ENCODE data around the gene NOTCH1.
A peak's percentile ranks its signal among the peaks of the same experiment; 100 is the strongest.
"Not testable (repeated sequence)": the region's sequence is repeated elsewhere in the genome, so short reads cannot be mapped to it uniquely, and the experiment has no call there.

NOTCH1 gene

DNA sequence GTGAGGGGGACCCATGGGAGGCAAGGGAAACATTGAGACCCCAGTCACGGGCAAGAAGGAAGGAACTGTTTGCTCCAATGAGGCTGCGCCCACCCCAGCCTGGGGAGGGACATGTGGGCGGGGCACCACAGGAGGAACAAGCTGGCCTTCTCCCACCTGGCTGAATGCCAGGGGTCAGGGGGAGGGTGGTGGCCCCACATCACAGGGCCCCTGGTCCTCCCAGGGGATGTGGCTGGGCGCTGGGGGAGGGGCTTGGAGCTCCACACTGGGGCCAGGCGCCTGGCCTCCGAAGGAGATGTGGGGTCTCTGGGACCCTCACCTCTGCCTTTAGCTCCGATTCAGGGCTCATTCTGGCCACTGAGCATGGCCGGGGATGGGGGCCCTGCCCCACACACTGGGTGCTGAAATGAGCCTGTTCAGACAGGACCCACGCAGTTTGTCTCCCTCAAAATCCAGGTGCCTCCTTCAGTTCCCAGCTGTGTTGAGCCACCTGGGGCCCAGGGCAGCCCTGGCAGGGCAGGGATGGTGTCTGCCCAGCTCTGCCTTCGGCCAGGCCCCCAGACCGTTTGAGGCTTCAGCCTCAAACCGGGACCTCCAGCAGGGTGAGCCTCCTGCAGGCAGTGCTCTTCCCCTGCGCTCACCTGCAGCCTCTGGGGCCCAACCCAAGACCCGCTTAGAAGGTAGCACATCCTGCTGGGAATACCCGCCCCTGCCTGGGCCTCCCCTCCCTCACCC, 33.2 kb upstream of the NOTCH1 start:
- DNase-seq = no peak

DNA sequence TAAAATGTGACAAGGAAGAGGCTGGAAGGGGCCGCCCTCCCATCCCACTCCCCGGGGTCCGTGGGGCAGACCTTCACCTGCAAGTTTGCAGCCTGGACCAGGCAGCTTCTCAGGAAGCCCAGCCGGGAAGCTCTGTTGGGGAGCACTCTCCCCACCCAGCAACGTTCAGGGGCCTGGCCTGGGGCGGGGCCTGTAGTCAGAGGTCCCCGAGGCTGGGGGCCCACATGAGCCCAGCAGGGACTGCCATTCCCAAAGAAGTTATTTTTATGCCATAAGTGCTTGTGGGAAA, 32.7 kb upstream of the NOTCH1 start:
- DNase-seq = no peak

DNA sequence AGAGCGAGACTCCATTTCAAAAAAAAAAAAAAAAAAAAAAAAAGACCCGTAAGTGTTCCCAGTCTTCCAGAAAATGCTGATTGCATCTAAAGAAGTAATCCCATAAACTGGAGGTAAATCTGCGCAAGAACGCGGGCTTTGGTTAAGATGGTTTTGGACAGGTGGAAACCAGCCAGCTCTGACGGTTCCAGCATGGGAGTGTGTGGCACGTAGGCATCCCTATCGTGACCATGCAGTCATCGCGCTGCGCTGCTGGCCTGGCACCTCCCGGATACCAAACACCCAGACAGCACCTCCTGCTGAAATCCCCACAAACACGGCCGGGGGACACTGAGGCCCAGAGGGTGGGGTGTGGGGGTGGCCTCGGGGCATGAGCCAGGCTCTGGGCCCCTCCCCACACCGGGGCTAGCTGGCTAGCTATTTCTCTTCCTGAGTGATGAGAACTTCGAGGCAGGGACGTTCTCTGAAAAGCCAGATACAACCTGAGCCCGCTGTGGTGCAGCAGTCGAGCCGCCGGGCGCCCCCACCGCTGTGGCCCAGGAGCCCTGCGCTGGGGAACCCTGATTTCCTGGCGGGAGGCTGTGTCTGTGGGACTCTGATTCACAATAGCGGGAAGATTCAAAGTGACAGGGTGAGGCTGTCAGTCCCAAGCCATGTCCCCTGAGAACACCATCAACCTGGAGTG, 32.2 kb upstream of the NOTCH1 start:
- DNase-seq = no peak

DNA sequence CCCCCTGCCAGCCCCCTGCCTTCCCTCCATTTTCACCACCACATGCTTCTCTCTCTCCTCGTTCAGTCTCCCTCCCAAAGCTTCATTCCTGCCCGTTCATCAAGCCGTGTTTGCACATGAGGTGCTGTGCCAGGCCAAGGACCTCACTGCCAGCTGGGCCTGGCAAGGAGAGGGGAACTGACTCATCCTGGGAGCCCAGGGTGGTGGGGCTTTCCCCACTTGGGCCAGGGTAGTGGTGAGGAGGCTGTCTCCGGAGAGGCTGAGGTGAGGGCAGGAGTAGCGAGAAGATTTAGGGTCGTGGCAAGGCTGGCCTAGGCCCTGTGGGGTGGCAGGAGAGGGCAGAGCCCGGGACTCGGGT, 30.4 kb upstream of the NOTCH1 start:
- DNase-seq = peak; percentile 34

DNA sequence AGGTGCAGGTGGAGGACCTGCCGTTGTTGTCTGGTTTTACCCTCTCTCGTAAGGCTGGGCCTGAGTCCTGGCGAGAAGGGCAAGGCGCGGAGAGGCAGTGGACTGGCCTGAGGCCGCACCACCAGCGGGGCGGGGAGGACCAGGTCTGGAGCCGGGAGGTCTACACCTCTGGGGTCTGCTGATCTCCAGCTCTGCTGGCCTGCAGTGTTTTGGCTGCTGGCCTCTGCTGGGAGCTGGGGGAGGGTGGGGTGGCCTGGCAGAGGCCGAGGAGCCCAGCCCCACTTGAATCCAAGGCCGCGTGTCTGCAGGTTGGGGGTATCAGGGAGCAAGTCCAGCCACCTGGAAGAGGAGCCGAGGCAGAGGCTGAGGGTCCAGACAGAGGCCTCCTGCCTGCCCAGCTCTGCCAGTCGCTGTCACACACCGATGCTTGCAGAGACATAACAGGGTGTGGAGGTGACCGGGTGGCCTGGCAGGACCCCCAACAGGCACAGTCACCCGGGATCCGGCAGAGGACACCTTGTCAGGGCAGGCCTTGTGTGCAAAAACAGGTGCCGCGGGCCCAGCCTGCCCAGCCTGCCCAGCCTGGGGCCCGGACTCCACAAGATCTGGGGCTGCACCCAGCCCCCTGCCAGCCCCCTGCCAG, 29.9 kb upstream of the NOTCH1 start:
- DNase-seq = no peak

DNA sequence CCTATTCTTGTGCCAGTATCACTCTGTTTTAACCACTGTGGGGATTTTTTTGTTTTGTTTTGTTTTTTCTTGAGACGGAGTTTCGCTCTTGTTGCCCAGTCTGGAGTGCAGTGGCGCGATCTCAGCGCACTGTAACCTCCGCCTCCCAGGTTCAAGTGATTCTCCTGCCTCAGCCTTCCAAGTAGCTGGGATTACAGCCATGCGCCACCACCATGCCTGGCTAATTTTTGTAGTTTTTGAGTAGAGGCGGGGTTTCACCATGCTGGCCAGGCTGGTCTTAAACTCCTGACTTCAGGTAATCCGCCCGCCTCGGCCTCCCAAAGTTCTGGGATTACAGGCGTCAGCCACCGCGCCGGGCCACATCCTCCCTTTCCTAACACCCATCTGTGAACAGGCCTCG, 28.8 kb upstream of the NOTCH1 start:
- DNase-seq = not testable (repeated sequence)

DNA sequence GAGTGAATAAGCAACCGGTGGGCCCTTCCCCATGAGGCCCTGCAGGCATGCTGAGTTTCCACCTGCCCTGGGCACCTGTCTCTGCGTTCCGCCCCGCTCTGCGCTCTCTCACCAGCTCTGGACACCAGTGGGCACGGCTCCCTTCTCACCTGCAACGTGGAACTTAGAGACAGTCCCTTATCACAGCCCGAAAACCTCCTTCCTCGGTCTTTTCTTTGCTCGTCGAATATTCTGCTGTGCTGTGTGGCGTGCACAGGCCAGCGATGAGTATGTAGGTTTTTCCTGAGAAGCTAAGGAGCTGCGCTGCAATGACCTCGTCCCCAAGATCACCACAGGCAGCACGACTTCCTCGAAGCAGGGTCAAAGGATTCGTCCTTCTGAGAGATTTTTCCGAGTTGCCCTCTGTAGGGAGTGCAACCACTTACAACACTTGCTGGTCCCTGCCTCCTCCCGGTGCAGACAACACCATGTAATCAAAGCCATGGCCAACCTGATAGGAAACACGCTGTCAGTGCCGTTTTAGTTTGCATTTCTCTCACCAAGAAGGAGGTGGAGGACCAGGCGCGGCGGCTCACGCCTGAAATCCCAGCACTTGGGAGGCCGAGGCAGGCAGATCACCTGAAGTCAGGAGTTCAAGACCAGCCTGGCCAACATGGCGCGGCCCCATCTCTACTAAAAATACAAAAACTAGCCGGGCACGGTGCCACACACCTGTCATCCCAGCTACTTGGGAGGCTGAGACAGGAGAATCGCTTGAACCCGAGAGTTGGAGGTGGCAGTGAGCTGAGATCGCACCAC, 27.2 kb upstream of the NOTCH1 start:
- no peak for DNase-seq

DNA sequence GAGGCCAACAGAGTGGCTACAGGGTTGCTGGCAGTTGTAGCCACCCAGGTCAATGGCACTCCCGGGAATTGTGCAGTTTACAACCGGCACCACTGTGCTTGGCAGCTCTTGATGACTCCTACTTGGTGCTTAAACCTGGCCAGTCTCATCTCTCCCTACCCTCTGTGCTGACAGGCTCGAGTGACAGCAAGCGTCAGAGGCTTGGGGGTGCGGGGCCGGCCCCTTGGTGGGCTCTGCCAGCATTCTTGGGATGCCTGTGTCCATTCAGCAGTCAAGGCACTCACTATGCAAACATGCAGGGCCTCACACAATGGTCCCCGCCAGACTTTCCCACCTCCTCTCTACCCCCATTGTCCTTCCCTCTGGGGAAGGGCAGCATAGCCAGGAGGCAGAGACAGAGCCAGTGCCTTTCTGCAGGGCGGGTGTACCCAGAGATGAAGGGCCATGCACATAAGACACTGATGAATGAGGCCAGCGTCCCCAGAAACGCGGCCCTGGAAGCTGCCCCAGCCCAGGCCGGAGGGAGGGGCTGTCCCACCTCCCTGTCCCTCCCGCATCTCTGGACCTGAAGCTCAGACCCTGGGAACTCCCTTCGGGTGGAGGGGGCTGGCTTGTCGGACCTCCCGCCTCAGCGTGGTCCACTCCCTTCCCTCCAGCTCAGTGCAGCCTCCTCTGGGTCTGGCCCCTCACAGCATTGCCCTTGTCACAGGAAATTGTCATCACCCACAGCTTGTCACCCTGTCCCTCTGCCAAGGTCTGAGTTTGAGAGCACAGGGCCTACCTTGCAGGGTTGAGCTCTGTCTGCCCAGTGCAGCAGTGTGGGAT, 26.4 kb upstream of the NOTCH1 start:
- peak; percentile 31 for DNase-seq

DNA sequence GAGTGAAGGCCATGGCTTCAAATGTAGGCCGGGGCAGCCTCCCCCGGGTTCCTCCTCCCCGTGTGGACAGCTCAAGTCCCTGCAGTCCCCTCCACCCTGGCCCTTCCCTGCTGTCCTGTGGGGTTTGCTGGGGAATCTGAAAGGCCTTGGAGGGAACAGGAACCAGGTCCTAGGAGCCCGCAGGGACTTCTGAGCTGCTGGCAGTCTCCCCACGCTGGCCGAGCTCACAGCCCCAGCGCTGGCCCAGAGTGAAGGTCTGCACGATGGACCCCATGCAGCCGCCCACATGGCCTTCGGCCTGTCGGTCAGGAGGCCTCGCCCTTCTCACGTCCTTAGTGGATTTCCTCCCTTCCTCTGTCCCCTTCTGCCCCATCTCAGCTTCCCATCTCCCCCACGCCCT, 25.7 kb upstream of the NOTCH1 start:
- DNase-seq = no peak

DNA sequence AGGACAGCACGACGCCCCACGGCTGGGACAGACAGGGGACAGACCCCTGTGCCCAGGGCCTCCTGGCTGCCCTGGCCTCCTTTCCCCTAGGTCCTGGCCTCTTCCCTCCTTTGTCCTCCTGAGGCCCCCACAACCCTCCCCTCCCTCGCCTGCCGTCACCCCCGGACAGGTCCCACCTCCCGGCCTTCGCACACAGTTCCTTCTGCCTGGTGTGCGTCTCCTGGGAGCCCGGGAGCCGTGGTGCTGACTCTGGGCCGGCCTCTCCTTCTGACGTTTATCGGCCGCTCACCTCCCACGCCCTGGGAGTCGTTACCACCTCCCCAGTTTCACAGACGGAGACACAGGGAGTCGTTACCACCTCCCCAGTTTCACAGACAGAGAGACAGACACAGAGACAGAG, 25.1 kb upstream of the NOTCH1 start:
- DNase-seq = no peak

DNA sequence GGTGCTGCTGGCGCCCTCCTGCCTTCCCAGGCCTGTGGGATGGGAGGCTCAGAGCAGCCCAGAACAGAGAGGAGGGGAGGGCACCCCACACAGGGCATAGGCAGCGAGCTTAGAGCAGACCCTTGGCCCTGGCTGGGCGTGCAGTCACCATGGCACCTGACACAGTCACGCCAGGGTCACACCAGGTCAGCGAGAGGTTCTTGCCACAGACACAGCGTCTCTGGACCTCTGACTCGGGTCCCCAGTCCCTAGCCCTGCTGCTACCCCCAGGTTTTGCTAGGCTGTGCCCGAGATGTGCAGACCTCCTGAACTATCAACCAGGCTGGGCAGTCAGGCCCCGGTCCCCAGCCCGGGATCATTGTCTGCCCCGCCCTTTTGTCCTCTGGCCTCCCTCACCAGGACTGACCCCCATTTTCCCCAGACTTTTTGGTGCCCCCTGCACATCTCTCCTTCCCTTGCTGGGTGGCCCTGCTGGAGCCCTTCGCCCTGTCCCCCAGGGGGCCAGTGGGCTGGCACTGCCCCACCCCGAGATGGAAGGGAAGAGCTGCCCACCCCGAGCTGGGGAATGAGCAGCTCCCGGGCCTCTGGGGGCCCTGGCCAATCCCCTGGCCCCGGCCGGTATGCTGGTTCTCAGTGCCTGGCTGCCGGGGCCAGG, 24.5 kb upstream of the NOTCH1 start:
- no peak for DNase-seq

DNA sequence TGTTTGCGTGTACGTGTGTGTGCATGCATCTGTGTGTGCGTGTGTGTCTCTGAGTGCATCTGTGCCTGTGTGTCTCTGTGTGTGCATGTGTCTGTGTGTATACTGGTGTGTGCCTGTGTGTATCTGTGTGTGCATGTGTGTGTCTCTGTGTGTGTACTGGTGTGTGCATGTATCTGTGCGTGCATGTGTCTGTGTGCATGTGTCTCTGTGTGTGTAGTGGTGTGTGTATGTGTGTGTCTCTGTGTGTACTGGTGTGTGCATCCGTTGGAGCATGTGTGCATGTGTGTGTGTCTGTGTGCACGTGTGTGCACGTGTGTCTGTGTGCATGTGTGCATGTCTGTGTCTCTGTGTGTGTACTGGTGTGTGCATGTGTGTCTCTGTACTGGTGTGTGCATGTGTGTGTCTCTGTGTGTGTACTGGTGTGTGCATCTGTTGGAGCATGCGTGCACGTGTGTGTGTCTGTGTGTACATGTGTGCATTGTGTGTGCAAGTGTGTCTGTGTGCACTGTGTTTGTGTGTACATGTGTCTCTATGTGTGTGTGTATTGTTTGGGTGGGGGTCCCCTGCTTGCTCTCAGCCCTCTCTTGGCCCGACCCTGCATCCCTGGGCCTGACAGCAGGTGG, 23.8 kb upstream of the NOTCH1 start:
- no peak for DNase-seq

DNA sequence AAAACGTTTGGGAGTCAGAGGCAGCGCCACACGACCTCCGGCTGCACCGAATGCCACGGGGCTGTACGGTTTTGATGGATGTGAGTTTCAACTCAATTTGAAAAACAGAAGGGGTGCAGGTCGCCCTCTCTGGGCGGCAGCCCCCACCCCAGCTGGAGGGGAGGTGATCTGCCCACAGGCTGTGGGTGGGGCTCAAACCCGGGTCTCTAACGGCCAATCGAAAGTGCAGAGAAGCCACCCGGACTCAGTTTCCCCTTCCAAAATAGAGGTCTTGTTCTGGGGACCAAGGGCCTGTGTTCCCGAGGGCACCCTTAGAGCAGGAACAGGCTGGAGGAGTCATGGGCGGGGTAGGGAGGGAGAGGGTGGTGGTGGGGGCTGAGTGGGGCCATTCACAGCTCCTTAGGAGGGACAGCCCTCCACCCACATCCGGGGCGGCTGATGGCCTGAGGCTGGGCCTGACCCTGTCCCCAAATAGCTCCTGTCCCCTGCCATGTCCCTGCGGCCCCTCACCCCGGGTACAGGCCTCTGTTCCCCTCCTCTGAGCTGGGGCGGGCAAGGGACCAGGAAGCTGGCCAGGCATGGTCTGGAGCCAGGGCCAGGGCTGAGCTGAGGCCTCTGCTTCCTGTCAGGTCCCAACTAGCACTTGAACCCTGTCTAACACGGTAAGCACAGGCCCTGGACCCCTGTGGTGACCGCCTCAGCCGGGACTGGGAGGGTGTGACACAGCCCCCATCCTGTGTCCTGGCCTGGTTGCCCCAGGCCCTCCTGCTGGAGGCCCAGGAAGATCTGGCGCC, 22.6 kb upstream of the NOTCH1 start:
- no peak for DNase-seq

DNA sequence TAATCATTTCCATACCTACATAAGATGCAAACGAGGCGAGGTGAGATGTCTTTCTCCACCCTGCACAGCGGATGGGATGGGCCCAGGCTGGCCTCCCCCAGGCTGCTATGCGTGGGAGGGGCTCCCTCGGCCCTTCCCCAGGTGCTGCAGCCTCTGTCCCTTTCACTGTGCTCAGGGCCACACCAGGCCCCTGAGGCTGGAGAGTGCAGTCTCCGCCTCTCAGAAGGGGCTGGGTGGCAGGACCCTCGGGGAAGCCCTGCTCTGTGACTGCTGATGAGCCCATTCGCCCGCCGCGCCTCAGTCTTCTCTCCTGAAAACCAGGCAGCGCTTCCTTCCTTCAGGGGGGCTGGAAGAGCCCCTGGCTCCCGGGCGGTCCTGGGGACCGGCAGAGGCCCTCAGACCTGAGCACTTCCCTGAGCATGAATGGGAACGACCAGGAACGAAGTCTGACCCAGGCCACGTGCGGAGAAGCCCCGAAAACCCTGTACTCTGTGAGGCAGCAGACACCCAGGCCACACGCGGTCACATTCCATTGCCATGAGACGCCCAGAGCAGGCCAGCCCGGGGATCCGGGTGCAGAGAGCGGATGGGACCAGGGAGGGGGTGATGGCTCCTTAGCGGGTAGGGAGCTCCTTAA, 21.9 kb upstream of the NOTCH1 start:
- DNase-seq = no peak

DNA sequence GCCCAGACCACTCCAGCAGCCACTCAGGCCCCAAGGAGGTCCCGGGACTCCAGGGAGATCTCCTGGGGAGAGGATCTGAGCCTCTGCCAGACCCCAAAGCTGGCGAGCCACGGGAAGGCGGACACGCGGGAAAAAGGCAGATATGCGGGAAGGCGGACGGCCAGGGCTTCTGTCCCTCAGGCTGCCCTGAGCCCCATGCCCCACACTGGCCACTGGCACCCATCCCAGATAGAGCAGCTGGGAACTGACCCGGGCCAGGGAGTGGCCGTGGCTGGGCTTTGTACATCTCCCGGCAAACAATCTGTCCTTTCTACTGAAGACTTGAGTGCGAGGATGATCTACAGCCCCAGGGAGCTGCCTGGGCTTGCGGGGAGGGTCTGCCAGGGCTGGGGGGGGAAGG, 21.1 kb upstream of the NOTCH1 start:
- DNase-seq = no peak

DNA sequence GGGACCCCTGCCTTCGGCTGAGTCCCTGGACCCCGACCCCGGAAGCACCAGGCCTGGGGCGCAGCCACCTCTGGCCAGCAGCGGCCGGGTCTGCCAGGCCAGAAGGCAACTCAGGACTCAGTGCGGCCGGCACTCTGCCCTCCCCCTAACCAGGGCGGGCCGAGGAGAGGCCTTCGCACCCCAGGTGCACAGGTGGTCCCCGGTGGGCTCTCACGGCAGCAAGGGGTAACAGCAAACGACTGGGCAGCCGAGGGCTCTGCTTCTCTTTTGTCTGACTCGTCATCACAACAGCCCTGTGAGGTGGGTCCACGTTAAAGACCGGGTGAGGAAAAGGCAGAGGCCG, 20.7 kb upstream of the NOTCH1 start:
- no peak for DNase-seq

DNA sequence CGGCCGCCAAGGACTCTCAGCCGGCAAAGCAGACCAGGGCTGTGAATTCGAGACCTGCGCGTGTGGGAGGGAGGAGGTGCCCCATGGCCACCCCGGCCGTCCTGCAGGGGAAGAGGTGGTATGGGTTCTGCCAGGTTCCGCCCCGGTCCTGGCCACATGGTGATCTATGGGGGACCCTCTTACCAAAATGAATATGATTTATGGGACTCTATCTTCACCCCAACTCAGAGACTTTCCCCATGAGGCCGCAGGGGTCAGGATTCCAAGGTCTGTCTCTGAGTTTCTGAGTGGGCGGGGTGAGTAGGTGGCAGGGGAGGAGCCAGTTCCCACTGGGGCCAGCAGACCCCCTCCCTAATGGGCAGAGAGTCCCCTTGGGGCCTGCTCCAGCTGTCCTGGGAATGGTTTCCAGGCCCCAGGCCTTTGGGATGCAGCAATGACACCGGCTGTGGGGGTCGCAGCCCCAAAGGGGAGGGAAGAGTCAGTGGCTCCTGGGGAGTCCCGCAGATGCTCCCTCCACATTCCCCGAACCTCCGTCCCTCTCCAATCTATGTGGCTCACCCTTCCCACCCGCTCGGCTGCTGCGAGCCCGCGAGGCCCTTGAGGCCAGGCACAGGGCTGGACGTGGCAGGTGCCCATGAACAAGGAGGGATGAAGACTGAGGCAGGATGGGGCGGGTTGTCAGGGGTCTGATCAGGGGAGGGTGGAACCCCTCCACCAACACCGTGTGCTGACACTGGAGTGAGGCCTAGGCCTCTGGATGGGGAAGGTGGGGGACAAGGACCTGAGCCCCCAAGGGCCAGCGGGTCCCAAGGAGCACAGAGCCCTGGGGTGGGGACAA, 20.1 kb upstream of the NOTCH1 start:
- DNase-seq = no peak

DNA sequence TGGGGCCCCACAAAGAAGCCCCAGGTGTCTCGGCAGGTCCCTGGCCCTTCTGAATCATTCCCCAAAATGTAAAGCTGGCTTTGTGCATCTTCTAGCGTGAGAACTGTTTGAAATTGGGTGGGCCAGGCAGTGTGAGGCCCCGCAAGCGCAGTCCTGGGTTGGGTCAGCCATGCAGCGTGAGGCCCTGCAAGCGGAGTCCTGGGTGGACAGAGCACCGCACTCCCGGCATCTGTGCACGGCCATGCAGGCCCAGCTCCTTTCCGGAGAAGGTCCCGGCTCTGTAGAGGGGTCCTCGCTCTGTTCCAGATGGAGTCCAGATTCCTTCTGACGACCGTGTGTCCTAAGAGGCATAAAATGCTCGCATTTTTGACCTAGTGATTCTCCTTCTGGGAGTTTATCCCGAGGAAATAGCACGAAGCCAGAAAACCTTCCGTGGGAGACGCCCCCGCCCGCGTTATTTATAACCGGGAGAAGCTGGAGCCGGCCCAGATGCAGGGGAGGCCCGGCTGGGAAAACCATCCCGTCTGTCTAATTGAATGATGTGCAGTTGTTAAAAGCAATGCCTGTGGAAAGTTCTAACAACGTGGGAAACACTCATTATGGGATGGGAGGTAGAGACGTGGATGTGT, 19.4 kb upstream of the NOTCH1 start:
- DNase-seq = no peak

DNA sequence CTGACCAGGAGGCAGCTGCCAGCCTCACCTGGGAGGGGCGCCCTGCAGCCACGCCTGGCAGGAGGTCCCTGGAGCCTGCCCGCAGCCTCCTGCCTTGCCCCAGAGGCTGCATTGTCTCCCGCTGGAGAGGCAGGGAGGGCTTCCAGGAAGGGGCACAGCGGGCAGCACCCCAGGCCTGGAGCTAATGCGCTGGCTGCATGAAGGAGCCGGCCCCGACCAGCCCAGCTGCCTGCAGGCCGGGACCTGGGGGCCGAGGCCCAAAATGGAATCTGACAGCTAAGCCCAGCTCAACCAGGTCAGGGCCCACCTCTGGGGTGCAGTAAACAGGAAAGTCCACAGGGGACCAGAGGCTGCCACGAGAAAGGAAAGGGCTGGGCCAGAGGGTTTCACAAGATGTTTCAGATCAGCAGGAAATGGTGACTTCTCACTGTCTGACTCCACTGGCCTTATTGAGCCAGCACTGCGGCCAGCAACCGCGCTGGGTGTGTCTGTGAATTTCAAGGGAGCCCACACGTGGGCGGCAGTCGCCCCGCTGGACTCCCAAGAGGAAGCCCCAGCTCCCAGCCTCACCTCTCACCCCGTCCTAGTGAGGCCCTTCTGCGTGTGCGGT, 18.6 kb upstream of the NOTCH1 start:
- peak; percentile 75 for DNase-seq

Measured in CD4-positive, alpha-beta T cell treated with Interleukin-15 for 1 hour (primary cell).